HEK293 (cell line): Measurements from ENCODE around the gene KCNJ9.
A peak's percentile ranks its signal among the peaks of the same experiment; 100 is the strongest.

Source experiments
- CTCF ChIA-PET: fragments of 350-600 bp; formaldehyde crosslinking; extraction: SDS; loops from one replicate; lab custom pipeline; 2021; ENCODE audit warnings: antibody characterized with exemption; lab: Yijun Ruan, JAX
- POLR2A ChIA-PET: fragments of 300-600 bp; formaldehyde crosslinking; extraction: SDS; loops from one replicate; lab custom pipeline; 2020; ENCODE audit warnings: antibody characterized with exemption, inconsistent platforms; lab: Yijun Ruan, JAX
- H3K27ac ChIP-seq: fragments of 200-500 bp; sonication (Bioruptor generic); 2 replicates; pipeline ENCODE4 v1.5.1; 2014; ENCODE audit warnings: low read depth, low read length, control low read depth, inconsistent platforms; ENCODE audit errors: extremely low read depth
- H3K36me3 ChIP-seq, 2 experiments: fragments of 200-500 bp in 1 of 2; sonication (Bioruptor generic) in 1 of 2; 1 replicate in 1 of 2; 2 replicates in 1 of 2; pipeline ENCODE4 v1.5.1; 2014 to 2017; ENCODE audit warnings: inconsistent platforms in 2 of 2, low read length in 2 of 2; ENCODE audit not compliant: control insufficient read depth in 2 of 2, insufficient read depth in 1 of 2
- H3K4me1 ChIP-seq: fragments of 200-500 bp; sonication (Bioruptor generic); 2 replicates; pipeline ENCODE4 v1.5.1; 2014; ENCODE audit warnings: mild to moderate bottlenecking, low read length, inconsistent platforms; ENCODE audit not compliant: control insufficient read depth, insufficient read depth
- H3K4me3 ChIP-seq: 2 replicates; pipeline ENCODE4 v1.5.1; 2011; ENCODE audit warnings: low read depth, mild to moderate bottlenecking, control low read depth, low read length, moderate library complexity
- H3K9me3 ChIP-seq: fragments of 200-500 bp; sonication (Bioruptor generic); 2 replicates; pipeline ENCODE4 v1.5.1; 2014; ENCODE audit warnings: low read depth, low read length, inconsistent platforms; ENCODE audit not compliant: control insufficient read depth, insufficient read depth
- BCL6B ChIP-seq: fragments of 450-650 bp; formaldehyde crosslinking; IDR thresholded peaks from 2 replicates; pipeline ENCODE4 v1.5.1; 2017; ENCODE audit warnings: missing biosample characterization, missing genetic modification characterization
- CTCF ChIP-seq: fragments of 450-650 bp; formaldehyde crosslinking; IDR thresholded peaks from 2 replicates; pipeline ENCODE4 v1.5.1; 2016; ENCODE audit warnings: missing biosample characterization, missing genetic modification characterization
- ELK4 ChIP-seq: IDR thresholded peaks from 2 replicates; pipeline ENCODE4 v1.6.1; 2011; ENCODE audit warnings: mild to moderate bottlenecking, low read depth, low read length, borderline replicate concordance
- GFI1B ChIP-seq: fragments of 450-650 bp; formaldehyde crosslinking; IDR thresholded peaks from 2 replicates; pipeline ENCODE4 v1.5.1; 2016; ENCODE audit warnings: missing biosample characterization, missing genetic modification characterization
- PRDM1 ChIP-seq: fragments of 450-650 bp; formaldehyde crosslinking; IDR thresholded peaks from 2 replicates; pipeline ENCODE4; 2016; ENCODE audit warnings: missing biosample characterization, missing genetic modification characterization
- PRDM4 ChIP-seq: fragments of 450-650 bp; formaldehyde crosslinking; IDR thresholded peaks from 2 replicates; pipeline ENCODE4 v1.5.1; 2017; ENCODE audit warnings: missing biosample characterization, missing genetic modification characterization
- SP2 ChIP-seq: fragments of 450-650 bp; formaldehyde crosslinking; IDR thresholded peaks from 2 replicates; pipeline ENCODE4 v1.5.1; 2016; ENCODE audit warnings: missing biosample characterization, missing genetic modification characterization
- TRIM28 ChIP-seq: IDR thresholded peaks from 2 replicates; pipeline ENCODE4 v1.6.1; 2011; ENCODE audit warnings: low read length, control low read depth, borderline replicate concordance
- ZBTB17 ChIP-seq: fragments of 450-650 bp; formaldehyde crosslinking; IDR thresholded peaks from 2 replicates; pipeline ENCODE4 v1.5.1; 2016; ENCODE audit warnings: missing biosample characterization, missing genetic modification characterization
- ZBTB48 ChIP-seq: fragments of 450-650 bp; formaldehyde crosslinking; IDR thresholded peaks from 2 replicates; pipeline ENCODE4 v1.5.1; 2016; ENCODE audit warnings: missing biosample characterization, missing genetic modification characterization
- ZFP3 ChIP-seq: fragments of 450-650 bp; formaldehyde crosslinking; IDR thresholded peaks from 2 replicates; pipeline ENCODE4 v1.5.1; 2016; ENCODE audit warnings: low read depth, missing biosample characterization, missing genetic modification characterization
- ZNF146 ChIP-seq: fragments of 450-650 bp; formaldehyde crosslinking; IDR thresholded peaks from 2 replicates; pipeline ENCODE4 v1.5.1; 2016; ENCODE audit warnings: missing biosample characterization, missing genetic modification characterization
- ZNF2 ChIP-seq: fragments of 450-650 bp; formaldehyde crosslinking; IDR thresholded peaks from 2 replicates; pipeline ENCODE4 v1.5.1; 2016; ENCODE audit warnings: missing biosample characterization, missing genetic modification characterization
- ZNF311 ChIP-seq: fragments of 450-650 bp; formaldehyde crosslinking; IDR thresholded peaks from 2 replicates; pipeline ENCODE4 v1.5.1; 2017; ENCODE audit warnings: missing biosample characterization, missing genetic modification characterization, borderline replicate concordance
- ZNF324 ChIP-seq: fragments of 450-650 bp; formaldehyde crosslinking; IDR thresholded peaks from 2 replicates; pipeline ENCODE4 v1.5.1; 2016; ENCODE audit warnings: missing biosample characterization, missing genetic modification characterization
- ZNF366 ChIP-seq: fragments of 450-650 bp; formaldehyde crosslinking; conservative IDR thresholded peaks from 2 replicates; pipeline ENCODE4 v1.5.1; 2016; ENCODE audit warnings: missing biosample characterization, missing genetic modification characterization
- ZNF398 ChIP-seq: fragments of 450-650 bp; formaldehyde crosslinking; IDR thresholded peaks from 2 replicates; pipeline ENCODE4 v1.5.1; 2017; ENCODE audit warnings: missing biosample characterization, missing genetic modification characterization
- ZNF596 ChIP-seq: fragments of 450-650 bp; IDR thresholded peaks from 2 replicates; pipeline ENCODE4 v1.5.0; 2018; ENCODE audit warnings: missing biosample characterization, mild to moderate bottlenecking, missing genetic modification characterization, moderate library complexity
- ZNF623 ChIP-seq: fragments of 450-650 bp; formaldehyde crosslinking; IDR thresholded peaks from 2 replicates; pipeline ENCODE4 v1.5.1; 2016; ENCODE audit warnings: missing biosample characterization, missing genetic modification characterization
- ZNF624 ChIP-seq: fragments of 450-650 bp; formaldehyde crosslinking; IDR thresholded peaks from 2 replicates; pipeline ENCODE4 v1.5.1; 2017; ENCODE audit warnings: missing biosample characterization, missing genetic modification characterization
- ZNF629 ChIP-seq: fragments of 450-650 bp; formaldehyde crosslinking; IDR thresholded peaks from 2 replicates; pipeline ENCODE4 v1.5.1; 2017; ENCODE audit warnings: missing biosample characterization, missing genetic modification characterization
- ZNF654 ChIP-seq: fragments of 450-650 bp; formaldehyde crosslinking; IDR thresholded peaks from 2 replicates; pipeline ENCODE4 v1.5.1; 2016; ENCODE audit warnings: low read depth, missing biosample characterization, missing genetic modification characterization
- ZNF747 ChIP-seq: fragments of 450-650 bp; formaldehyde crosslinking; IDR thresholded peaks from 2 replicates; pipeline ENCODE4 v1.5.1; 2016; ENCODE audit warnings: missing biosample characterization, missing genetic modification characterization
- ZNF768 ChIP-seq: fragments of 450-650 bp; formaldehyde crosslinking; IDR thresholded peaks from 2 replicates; pipeline ENCODE4 v1.5.1; 2018; ENCODE audit warnings: missing biosample characterization, mild to moderate bottlenecking, missing genetic modification characterization

Gene KCNJ9

GRCh38 chr1:160084771-160085321 lies 3.5 kb downstream of the KCNJ9 start:
- no peak for TF ChIP-seq ZNF146 (tag by site-specific recombination)
- Histone ChIP-seq H3K9me3 (no peaks in the 10 kb centered on the region), H3K4me1 (no peaks in the 10 kb centered on the region), H3K36me3 (no peaks in the 10 kb centered on the region), H3K4me3 (no peak overlapping the region), H3K27ac (no peak overlapping the region)
- CTCF ChIA-PET = interaction anchor here (0.6 to 16.5 kb wide), 44 partner anchors 9 to 835 kb away, joined by 3 to 541 read pairs (median 5); partner anchors contain the start of genes IGSF8, IGSF9, KCNJ10 and PIGM
- POLR2A ChIA-PET = interaction anchor here (0.5 to 3.0 kb wide), 2 partner anchors 14 to 323 kb away, joined by 3 to 11 read pairs; partner anchors contain the start of gene IGSF8

- no peaks in the 10 kb centered on the region for H3K9me3 ChIP-seq
- no peak overlapping the region for H3K4me3 ChIP-seq
- H3K27ac ChIP-seq = no peak overlapping the region
- no peaks in the 10 kb centered on the region for H3K4me1 ChIP-seq
- ChIA-PET CTCF (interaction anchor here (0.6 to 16.5 kb wide), 60 partner anchors 8 to 924 kb away, joined by 3 to 541 read pairs (median 4); partner anchors contain the start of genes CASQ1, IGSF8, IGSF9 and KCNJ10), POLR2A (interaction anchor here (0.6 to 3.0 kb wide), 2 partner anchors 13 to 1011 kb away, joined by 4 to 11 read pairs; partner anchors contain the start of gene IGSF8)
- no peaks in the 10 kb centered on the region for H3K36me3 ChIP-seq
- TF ChIP-seq PRDM4 (no peak), ZNF366 (tag by site-specific recombination) (peak; percentile 50), ZNF311 (tag by site-specific recombination) (no peak), ZFP3 (tag by site-specific recombination) (no peak), ZNF324 (tag by site-specific recombination) (no peak), ZBTB17 (tag by site-specific recombination) (0 out of 2 replicates have a peak, but pooled peaks have one; percentile 36), GFI1B (tag by site-specific recombination) (no peak), PRDM1 (tag by site-specific recombination) (peak; percentile 58; the same call in 1 of the 2 replicates), TRIM28 (no peak; the same call in 1 of the 2 replicates), ZNF768 (tag by site-specific recombination) (no peak), ZNF623 (tag by site-specific recombination) (no peak), ZNF624 (tag by site-specific recombination) (no peak), ZNF2 (0 out of 2 replicates have a peak, but pooled peaks have one; percentile 58), BCL6B (no peak), ZNF629 (tag by site-specific recombination) (peak; percentile 30; the same call in 1 of the 2 replicates), SP2 (tag by site-specific recombination) (no peak), ZNF398 (peak; percentile 40; the same call in 1 of the 2 replicates), CTCF (tag by site-specific recombination) (peak; percentile 82), ZBTB48 (tag by site-specific recombination) (peak; percentile 93), ZNF654 (tag by site-specific recombination) (peak; percentile 83), ELK4 (no peak), ZNF596 (tag by site-specific recombination) (no peak), ZNF747 (tag by site-specific recombination) (no peak)
Measured at GRCh38 chr1:160085686-160086455, 4.5 kb downstream of the KCNJ9 start.
